HG03432 (cell line): Measurements from ENCODE around the gene EXD3.

ENCODE experiments used
- ATAC-seq: cut with Tn5 transposase; IDR thresholded peaks from one replicate; pipeline ENCODE4 v1.9.1; 2021; ENCODE audit warnings: mild to moderate bottlenecking, moderate library complexity; ENCODE audit not compliant: unreplicated experiment

EXD3 gene

GRCh38 chr9:137432687-137433348 is 9.9 kb upstream of the EXD3 start:
- ATAC-seq: no peak

- ATAC-seq: no peak
Measured at GRCh38 chr9:137431416-137431931, 8.5 kb upstream of the EXD3 start.

GRCh38 chr9:137430723-137431415 is 7.9 kb upstream of the EXD3 start:
- no peak for ATAC-seq

GRCh38 chr9:137429974-137430722 is 7.2 kb upstream of the EXD3 start:
- ATAC-seq: no peak

GRCh38 chr9:137429546-137429890 is 6.6 kb upstream of the EXD3 start:
- ATAC-seq: no peak

- ATAC-seq: no peak
Measured at GRCh38 chr9:137428841-137429545, 6.0 kb upstream of the EXD3 start.

- ATAC-seq: no peak
Measured at GRCh38 chr9:137428311-137428630, 5.3 kb upstream of the EXD3 start.

- ATAC-seq: no peak
Measured at GRCh38 chr9:137427454-137428310, 4.7 kb upstream of the EXD3 start.

- ATAC-seq: no peak
Measured at GRCh38 chr9:137426018-137426681, 3.2 kb upstream of the EXD3 start.

- ATAC-seq: peak; percentile 31
Measured at GRCh38 chr9:137423514-137424291, 741 bp upstream of the EXD3 start.

- ATAC-seq: no peak
Measured at GRCh38 chr9:137421838-137422603, 941 bp downstream of the EXD3 start.

GRCh38 chr9:137417161-137418021 is 5.6 kb downstream of the EXD3 start:
- no peak for ATAC-seq

- ATAC-seq: no peak
Measured at GRCh38 chr9:137416563-137417151, 6.3 kb downstream of the EXD3 start.

GRCh38 chr9:137416006-137416562 is 6.9 kb downstream of the EXD3 start:
- no peak for ATAC-seq

- no peak for ATAC-seq
Measured at GRCh38 chr9:137415451-137415850, 7.5 kb downstream of the EXD3 start.

GRCh38 chr9:137412431-137412830 is 10.5 kb downstream of the EXD3 start:
- ATAC-seq: no peak
